Measurements from ENCODE around the gene FAM3A. TPM values are rescaled to one million over a fixed set of nuclear protein-coding genes. Genes with fewer than 3 reads are reported as not detected.
A peak's percentile ranks its signal among the peaks of the same experiment; 100 is the strongest.
"Not testable (repeated sequence)": the region's sequence is repeated elsewhere in the genome, so short reads cannot be mapped to it uniquely, and the experiment has no call there.

Gene FAM3A
- total RNA-seq, 4 donors from 2014 or later: 30.5 to 50.8 (median 40.9) TPM

DNA sequence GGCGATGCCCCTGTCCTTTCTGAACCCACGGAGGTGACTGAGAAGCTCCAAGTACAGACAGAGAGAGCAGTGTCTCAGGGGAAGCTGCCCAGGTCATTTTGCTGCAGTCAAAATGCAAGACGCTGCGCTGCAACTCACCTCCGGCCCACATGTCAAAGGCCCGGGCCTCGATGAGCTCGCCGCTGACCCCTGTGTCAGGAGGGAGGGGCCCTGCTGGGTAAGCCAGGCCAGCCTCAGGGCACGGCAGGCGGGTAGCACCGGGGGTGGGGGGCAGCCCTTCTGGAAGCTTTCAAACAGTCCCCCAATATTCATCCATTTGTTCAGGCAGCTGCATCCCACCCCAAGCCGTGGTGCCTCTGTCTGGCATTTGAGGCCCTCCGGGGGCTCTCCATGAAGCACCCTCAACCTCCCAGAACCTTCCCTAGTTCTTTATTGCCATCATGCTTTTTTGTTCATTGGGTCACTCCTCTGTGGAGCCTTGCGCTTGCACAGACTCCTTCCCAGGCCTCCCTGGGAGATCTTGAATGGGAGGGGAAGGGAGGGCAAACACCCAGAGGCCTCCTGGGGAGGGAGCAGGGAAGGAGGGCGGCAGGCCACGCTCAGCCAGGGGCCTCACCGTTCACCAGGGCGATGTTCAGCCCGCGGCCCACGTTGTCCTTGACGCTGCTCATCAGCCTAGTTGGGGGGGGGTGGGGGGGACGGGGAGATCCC lies 8.2 kb downstream of the FAM3A start:
- WGBS, 2 donors: 96 to 100% methylated on average over 2 to 9 of the region's 24 CpGs
- H3K4me3 ChIP-seq: no peak overlapping the region

DNA sequence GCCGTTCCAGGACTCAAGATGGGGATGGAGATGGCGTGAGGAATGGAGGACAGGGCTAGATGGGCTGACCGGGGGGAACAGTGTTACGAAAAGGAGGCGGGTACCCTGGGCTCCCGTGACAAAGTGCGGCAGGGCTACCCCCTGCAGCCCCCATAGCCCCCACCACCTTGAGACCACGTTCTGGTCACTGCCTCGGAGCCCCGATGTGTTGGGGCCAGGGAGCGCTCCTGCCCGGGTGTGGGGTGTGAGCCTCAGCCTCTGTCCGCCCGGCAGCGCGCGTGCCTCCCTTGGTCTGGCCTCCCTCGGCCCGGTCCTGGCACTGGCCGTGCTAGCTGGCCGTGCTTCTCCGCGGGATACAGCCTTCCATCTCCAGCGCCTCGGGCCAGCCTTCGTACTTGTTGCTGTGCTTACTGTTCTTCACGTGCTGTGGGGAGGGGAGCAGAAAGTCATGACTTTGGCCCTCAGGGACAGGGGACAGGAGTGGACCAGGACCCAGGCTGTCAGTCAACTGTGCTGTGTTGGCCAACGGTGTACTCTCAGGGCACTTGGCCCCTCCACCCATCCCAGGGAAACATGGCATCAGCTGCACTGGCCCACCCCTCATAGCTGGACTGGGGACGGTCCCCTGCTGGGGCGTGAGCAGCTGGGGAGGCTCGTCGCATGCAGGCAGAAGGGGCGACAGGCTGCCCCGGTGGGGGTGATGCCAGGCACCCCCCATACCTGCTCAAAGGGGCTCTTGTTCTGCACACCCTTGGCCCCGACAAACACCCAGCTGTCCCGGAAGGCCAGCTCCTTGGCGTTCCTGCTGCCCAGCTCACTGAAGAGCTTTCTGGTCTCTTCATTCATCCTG lies 9.3 kb downstream of the FAM3A start:
- Histone ChIP-seq H3K9me3 (no peaks in the 10 kb centered on the region), H3K27me3 (no peaks in the 10 kb centered on the region), H3K4me1 (no peaks in the 10 kb centered on the region), H3K27ac (no peak overlapping the region), H3K4me3 (no peak overlapping the region), H3K36me3 (peaks cover 0 to 67% (median 0%) of the 10 kb centered on the region in 3 donors)
- intact Hi-C loops (cut with DNase I): no loop called here
- no peak for DNase-seq
- TF ChIP-seq CTCF (IDR thresholded peaks at IDR 0.05) (no peak), POLR2A (IDR thresholded peaks at IDR 0.05) (no peak)
- 76 to 100% methylated on average over 1 to 2 of the region's 37 CpGs for WGBS, 2 donors

More for the DNA sequence above, 8.2 kb downstream of the FAM3A start:
- Histone ChIP-seq H3K4me1 (no peaks in the 10 kb centered on the region), H3K27me3 (no peaks in the 10 kb centered on the region), H3K9me3 (no peaks in the 10 kb centered on the region), H3K36me3 (peaks cover 0 to 77% (median 0%) of the 10 kb centered on the region in 3 donors), H3K27ac (no peak overlapping the region)
- no peak for DNase-seq
- TF ChIP-seq CTCF (IDR thresholded peaks at IDR 0.05) (no peak), POLR2A (IDR thresholded peaks at IDR 0.05) (no peak)
- intact Hi-C loops (cut with DNase I): no loop called here

- H3K4me1 ChIP-seq: no peaks in the 10 kb centered on the region
- no peaks in the 10 kb centered on the region for H3K27me3 ChIP-seq
- peak overlapping the region in 1 of 4 donors; percentile 33 for H3K27ac ChIP-seq
- no peak for DNase-seq
- WGBS, 2 donors: 67 to 81% methylated on average over 1 to 9 of the region's 12 CpGs
- H3K36me3 ChIP-seq: peaks cover 0 to 57% (median 0%) of the 10 kb centered on the region in 3 donors
- intact Hi-C loops (cut with DNase I): no loop called here
- TF ChIP-seq CTCF (IDR thresholded peaks at IDR 0.05): no peak
- no peak for TF ChIP-seq POLR2A (IDR thresholded peaks at IDR 0.05)
- H3K4me3 ChIP-seq: no peak overlapping the region
- H3K9me3 ChIP-seq: no peaks in the 10 kb centered on the region
Observed at GRCh38 chrX:154505734-154506133, 10.3 kb downstream of the FAM3A start.

DNA sequence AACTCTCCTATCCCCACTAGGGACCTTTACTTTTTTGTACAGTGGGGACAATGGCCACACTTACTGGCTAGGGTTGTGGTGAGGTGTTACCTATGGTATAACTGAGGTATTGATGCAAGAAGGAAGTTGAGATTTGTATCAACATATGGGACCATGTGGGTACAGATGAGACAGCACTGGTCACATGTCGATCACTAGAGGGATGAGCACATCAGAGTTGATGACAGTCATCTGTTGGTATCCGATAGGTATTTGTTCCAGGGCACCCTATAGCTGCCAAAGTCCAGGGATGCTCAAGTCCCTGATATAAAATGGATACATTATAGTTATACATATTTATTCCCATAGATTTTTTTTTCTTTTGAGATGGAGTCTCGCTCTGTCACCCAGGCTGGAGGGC lies 13.0 kb downstream of the FAM3A start:
- Histone ChIP-seq H3K27me3 (no peaks in the 10 kb centered on the region), H3K9me3 (no peaks in the 10 kb centered on the region), H3K27ac (no peak overlapping the region), H3K36me3 (peaks cover 0 to 32% (median 0%) of the 10 kb centered on the region in 3 donors), H3K4me1 (peaks cover 0 to 11% (median 0%) of the 10 kb centered on the region in 3 donors), H3K4me3 (no peak overlapping the region)
- WGBS, 2 donors: 83% methylated on average over 2 to 3 of the region's 3 CpGs
- DNase-seq: no peak
- intact Hi-C loops (cut with DNase I): no loop called here
- TF ChIP-seq CTCF (IDR thresholded peaks at IDR 0.05) (no peak), POLR2A (IDR thresholded peaks at IDR 0.05) (no peak)

DNA sequence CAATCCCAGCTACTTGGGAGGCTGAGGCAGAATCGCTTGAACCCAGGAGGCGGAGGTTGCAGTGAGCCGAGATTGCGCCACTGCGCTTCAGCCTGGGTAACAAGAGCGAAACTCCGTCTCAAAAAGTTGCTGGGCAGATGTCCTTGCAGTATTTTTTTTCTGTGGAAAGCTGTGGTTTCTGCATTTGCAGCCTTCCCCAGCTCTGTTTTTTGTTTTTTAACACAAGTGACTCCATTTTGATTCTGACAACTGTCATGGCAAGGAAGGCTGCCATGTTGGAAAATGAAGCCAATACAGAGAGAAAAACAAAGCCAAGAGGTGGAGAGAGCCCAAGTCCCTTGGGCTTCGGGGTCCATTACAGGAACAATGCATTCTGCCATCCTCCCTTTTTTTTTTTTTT lies 13.9 kb downstream of the FAM3A start:
- intact Hi-C loops (cut with DNase I): no loop called here
- H3K27ac ChIP-seq: no peak overlapping the region
- peaks cover 0 to 23% (median 0%) of the 10 kb centered on the region in 3 donors for H3K36me3 ChIP-seq
- TF ChIP-seq POLR2A (IDR thresholded peaks at IDR 0.05) (no peak), CTCF (IDR thresholded peaks at IDR 0.05) (no peak)
- H3K27me3 ChIP-seq: no peaks in the 10 kb centered on the region
- H3K4me3 ChIP-seq: no peak overlapping the region
- peaks cover 0 to 11% (median 0%) of the 10 kb centered on the region in 3 donors for H3K4me1 ChIP-seq
- 50 to 92% methylated on average over 1 to 5 of the region's 8 CpGs for WGBS, 2 donors
- no peaks in the 10 kb centered on the region for H3K9me3 ChIP-seq
- DNase-seq: no peak

GRCh38 chrX:154501423-154501822 lies 14.6 kb downstream of the FAM3A start:
- intact Hi-C loops (cut with DNase I): not testable (repeated sequence)

DNA sequence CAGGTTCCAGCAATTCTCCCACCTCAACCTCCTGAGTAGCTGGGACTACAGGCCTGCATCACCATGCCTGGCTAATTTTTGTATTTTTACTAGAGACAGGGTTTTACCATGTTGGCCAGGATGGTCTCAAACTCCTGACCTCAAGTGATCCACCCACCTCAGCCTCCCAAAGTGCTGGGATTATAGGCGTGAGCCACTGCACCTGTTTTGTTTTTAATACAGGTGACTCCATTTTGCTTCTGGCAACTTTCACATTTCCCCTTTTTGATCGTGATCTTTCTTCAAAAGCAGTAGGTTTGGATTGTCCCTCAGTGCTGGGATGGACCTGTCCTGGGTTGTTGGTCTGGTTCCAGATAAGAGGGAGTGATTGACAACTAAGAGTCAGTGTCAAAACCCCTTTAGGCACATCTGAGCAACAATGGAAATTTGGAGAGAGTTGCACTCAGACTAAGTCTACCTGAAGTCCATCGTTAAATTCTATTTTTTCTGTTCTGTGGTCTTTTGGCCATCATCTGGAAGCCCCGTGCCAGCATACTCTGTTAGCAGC lies 19.4 kb downstream of the FAM3A start:
- H3K4me3 ChIP-seq; H3K36me3 ChIP-seq; H3K27ac ChIP-seq; intact Hi-C loops (cut with DNase I); H3K9me3 ChIP-seq; DNase-seq; H3K27me3 ChIP-seq: not testable (repeated sequence)
- peaks cover 0 to 11% (median 0%) of the 10 kb centered on the region in 3 donors for H3K4me1 ChIP-seq
- 53 to 57% methylated on average over 3 to 4 of the region's 4 CpGs for WGBS, 2 donors

More at GRCh38 chrX:154501423-154501822, 14.6 kb downstream of the FAM3A start:
- Histone ChIP-seq H3K4me1 (peaks cover 0 to 11% (median 0%) of the 10 kb centered on the region in 3 donors), H3K27ac (peak overlapping the region in 1 of 4 donors; percentile 21), H3K36me3 (peaks cover 0 to 16% (median 0%) of the 10 kb centered on the region in 3 donors)
- H3K4me3 ChIP-seq, H3K9me3 ChIP-seq, H3K27me3 ChIP-seq, DNase-seq: not testable (repeated sequence)
- WGBS, 2 donors: 78 to 90% methylated on average over 6 to 7 of the region's 7 CpGs

Measured in esophagus squamous epithelium (tissue), 5 donors.